Calu3 (cell line): Measurements from ENCODE around the gene DNAAF8. TPM values are rescaled to one million over a fixed set of nuclear protein-coding genes. Genes with fewer than 3 reads are reported as not detected.
A peak's percentile ranks its signal among the peaks of the same experiment; 100 is the strongest.

ENCODE experiments used
- BruUV-seq: library from RNA; stranded (reverse); fragments of 400-500 nt; replicated peaks from 2 replicates; lab custom pipeline; 2021; lab: Mats Ljungman, UMichigan
- CTCF ChIA-PET: fragments of 300-600 bp; sonication (Branson Sonifier 250); formaldehyde crosslinking; loops from one replicate; lab custom pipeline; 2022; ENCODE audit warnings: antibody characterized with exemption; lab: Charles Lee
- DNase-seq: peaks from one replicate; pipeline ENCODE4 v3.0.0; 2022
- H3K27ac Mint-ChIP-seq: one replicate; pipeline ENCODE4 v1.8.0; 2022; ENCODE audit warnings: mixed read lengths; ENCODE audit not compliant: unreplicated experiment
- H3K27me3 Mint-ChIP-seq: one replicate; pipeline ENCODE4 v1.8.0; 2022; ENCODE audit warnings: mixed read lengths; ENCODE audit not compliant: unreplicated experiment
- H3K36me3 Mint-ChIP-seq: one replicate; pipeline ENCODE4 v1.8.0; 2022; ENCODE audit warnings: mild to moderate bottlenecking, moderate library complexity, mixed read lengths; ENCODE audit not compliant: insufficient read depth, unreplicated experiment
- H3K4me1 Mint-ChIP-seq: one replicate; pipeline ENCODE4 v1.8.0; 2022; ENCODE audit warnings: mild to moderate bottlenecking, low read depth, mixed read lengths; ENCODE audit not compliant: unreplicated experiment
- H3K4me3 Mint-ChIP-seq: one replicate; pipeline ENCODE4 v1.8.0; 2022; ENCODE audit warnings: mild to moderate bottlenecking, low read depth, moderate library complexity, mixed read lengths; ENCODE audit not compliant: unreplicated experiment
- H3K9me3 Mint-ChIP-seq: one replicate; pipeline ENCODE4 v1.8.0; 2022; ENCODE audit warnings: low read depth, mixed read lengths; ENCODE audit not compliant: unreplicated experiment
- CTCF ChIP-seq: fragments of 200-600 bp; IDR thresholded peaks from one replicate; pipeline ENCODE4 v1.8.0; 2022; ENCODE audit warnings: antibody characterized with exemption; ENCODE audit not compliant: unreplicated experiment
- intact Hi-C: fragments of 100-400 bp; cut with micrococcal nuclease; formaldehyde crosslinking; loops from one replicate; pipeline ENCODE4 v1.10.0; 2022; ENCODE audit not compliant: unreplicated experiment
- total RNA-seq: library from RNA; stranded (reverse); gene quantifications from 2 replicates; pipeline ENCODE4 v1.2.3, GENCODE V29; 2022

Gene DNAAF8
- total RNA-seq, 1 experiment from 2014 or later: 1.8 TPM

GRCh38 chr16:4689091-4689671 is 45.2 kb upstream of the DNAAF8 start:
- H3K27ac Mint-ChIP-seq: no peak overlapping the region
- no peak for DNase-seq
- H3K27me3 Mint-ChIP-seq: no peaks in the 10 kb centered on the region
- no TSS peak for BruUV-seq
- H3K36me3 Mint-ChIP-seq: peaks cover 80% of the 10 kb centered on the region
- CTCF ChIA-PET: no interaction called here
- H3K9me3 Mint-ChIP-seq: no peaks in the 10 kb centered on the region
- H3K4me3 Mint-ChIP-seq: no peak overlapping the region
- intact Hi-C loops: no loop called here
- no peak for TF ChIP-seq CTCF
- peaks cover 8% of the 10 kb centered on the region for H3K4me1 Mint-ChIP-seq

GRCh38 chr16:4689864-4690704 is 44.3 kb upstream of the DNAAF8 start:
- no peak for TF ChIP-seq CTCF
- H3K27ac Mint-ChIP-seq: no peak overlapping the region
- H3K4me3 Mint-ChIP-seq: no peak overlapping the region
- no peaks in the 10 kb centered on the region for H3K9me3 Mint-ChIP-seq
- intact Hi-C loops: no loop called here
- H3K36me3 Mint-ChIP-seq: peaks cover 80% of the 10 kb centered on the region
- H3K27me3 Mint-ChIP-seq: no peaks in the 10 kb centered on the region
- CTCF ChIA-PET: no interaction called here
- H3K4me1 Mint-ChIP-seq: peaks cover 8% of the 10 kb centered on the region
- TSS peak; percentile 31 for BruUV-seq
- DNase-seq: no peak

GRCh38 chr16:4690946-4691665 is 43.2 kb upstream of the DNAAF8 start:
- no peak for TF ChIP-seq CTCF
- no TSS peak for BruUV-seq
- peak overlapping the region; percentile 6 for H3K4me3 Mint-ChIP-seq
- no peaks in the 10 kb centered on the region for H3K9me3 Mint-ChIP-seq
- peak overlapping the region; percentile 50 for H3K27ac Mint-ChIP-seq
- H3K36me3 Mint-ChIP-seq: peaks cover 88% of the 10 kb centered on the region
- CTCF ChIA-PET: no interaction called here
- H3K27me3 Mint-ChIP-seq: no peaks in the 10 kb centered on the region
- no peak for DNase-seq
- intact Hi-C loops: no loop called here
- peaks cover 8% of the 10 kb centered on the region for H3K4me1 Mint-ChIP-seq

GRCh38 chr16:4691666-4692412 is 42.5 kb upstream of the DNAAF8 start:
- CTCF ChIA-PET: no interaction called here
- Mint-ChIP-seq H3K4me1 (peaks cover 8% of the 10 kb centered on the region), H3K27me3 (no peaks in the 10 kb centered on the region), H3K27ac (peak overlapping the region; percentile 50), H3K4me3 (peak overlapping the region; percentile 6), H3K36me3 (peaks cover 88% of the 10 kb centered on the region), H3K9me3 (no peaks in the 10 kb centered on the region)
- intact Hi-C loops: no loop called here
- TF ChIP-seq CTCF: no peak
- DNase-seq: no peak
- BruUV-seq: no TSS peak
